Epithelial cell of esophagus (primary cell): ENCODE measurements around the gene DDX55.

Experiments
- DNase-seq: peaks from one replicate; pipeline ENCODE4 v3.0.0; 2010; ENCODE audit warnings: low read depth
- H3K4me3 ChIP-seq: 2 replicates; pipeline ENCODE4 v1.5.1; 2011; ENCODE audit warnings: mild to moderate bottlenecking, low read length, control low read depth
- CTCF ChIP-seq: IDR thresholded peaks from 2 replicates; pipeline ENCODE4 v1.5.1; 2011; ENCODE audit warnings: low read depth, mild to moderate bottlenecking, low read length, control low read depth, inconsistent platforms; ENCODE audit not compliant: insufficient read depth; ENCODE audit errors: missing control alignments

The DDX55 gene

GRCh38 chr12:123617144-123617543, 15.2 kb downstream of the DDX55 start:
- TF ChIP-seq CTCF = no peak

GRCh38 chr12:123617580-123617979, 15.7 kb downstream of the DDX55 start:
- TF ChIP-seq CTCF = no peak
- DNase-seq = no peak
- no peak overlapping the region for H3K4me3 ChIP-seq

More at GRCh38 chr12:123617144-123617543, 15.2 kb downstream of the DDX55 start:
- no peak for DNase-seq
- H3K4me3 ChIP-seq = no peak overlapping the region

- no peak overlapping the region for H3K4me3 ChIP-seq
- TF ChIP-seq CTCF = no peak
- peak; percentile 4 for DNase-seq
Measured at GRCh38 chr12:123621101-123621500, 19.2 kb downstream of the DDX55 start.

- H3K4me3 ChIP-seq = no peak overlapping the region
- peak; percentile 91 for DNase-seq
- no peak for TF ChIP-seq CTCF
Measured at GRCh38 chr12:123621619-123622530, 20.0 kb downstream of the DDX55 start.

GRCh38 chr12:123633379-123634141, 31.7 kb downstream of the DDX55 start, which contains the start of the genes EIF2B1 and GTF2H3:
EIF2B1 (minus strand) TSS chr12:123633686; CDS start chr12:123633557, 129 bp downstream.
GTF2H3 (plus strand) TSS chr12:123633829; CDS start chr12:123633860, 31 bp downstream.
- TF ChIP-seq CTCF = no peak

GRCh38 chr12:123634142-123634561, 32.3 kb downstream of the DDX55 start:
- H3K4me3 ChIP-seq = peak overlapping the region; percentile 62
- TF ChIP-seq CTCF = no peak
- DNase-seq = no peak

More at GRCh38 chr12:123633379-123634141, 31.7 kb downstream of the DDX55 start, which contains the start of the genes EIF2B1 and GTF2H3:
- H3K4me3 ChIP-seq = peak within 1 kb of the TSS; percentile 62
- peak; percentile 98 for DNase-seq
